ENCODE data around the gene IGFL4. TPM values are rescaled to one million over a fixed set of nuclear protein-coding genes. Genes with fewer than 3 reads are reported as not detected.

Gene IGFL4
- total and polyA plus RNA-seq, 2 of the 13 experiments (the other 11 are each of a cell fraction or from before 2014, with no cell fraction given): 1.2 to 1.4 TPM

GRCh38 chr19:45994998-45995714, 45.6 kb downstream of the IGFL4 start, which contains the start of gene CCDC61:
Gene CCDC61 (plus strand): TSS chr19:45995467. CDS start chr19:46003019, 7,552 bp downstream.
- ChIA-PET CTCF (ENCODE audit: low intra/inter-chr PET ratio, low total read pairs) (no interaction called here), POLR2A (interaction anchor here (0.6 to 1.6 kb wide), 13 partner anchors 12 to 666 kb away, joined by 3 to 11 read pairs (median 4); partner anchors contain the start of genes DACT3, MYPOP and SYMPK)
- intact Hi-C loops (cut with micrococcal nuclease; ENCODE audit: unreplicated experiment): loop anchor here (10.0 kb wide), 1 partner anchor 70 kb away; no protein-coding TSS in a partner anchor
- TF ChIP-seq ZC3H13 (CRISPR knock-in tag; IDR thresholded peaks at IDR 0.05): no peak
- TF ChIP-seq ZNF264 (CRISPR knock-in tag; IDR thresholded peaks at IDR 0.05): no peak
- TF ChIP-seq ZNF672 (CRISPR knock-in tag; IDR thresholded peaks at IDR 0.05): no peak
- TF ChIP-seq GATAD2A (CRISPR knock-in tag; IDR thresholded peaks at IDR 0.05): no peak; the same call in 1 of the 2 replicates
- peak; percentile 64; the same call in 1 of the 2 replicates for TF ChIP-seq ELF3 (CRISPR knock-in tag; IDR thresholded peaks at IDR 0.05)
- TF ChIP-seq SKI (IDR thresholded peaks at IDR 0.05; ENCODE audit: partially characterized antibody): no peak
- no peak for TF ChIP-seq ZBTB46 (CRISPR knock-in tag; IDR thresholded peaks at IDR 0.05; ENCODE audit: borderline replicate concordance)
- no peak for TF ChIP-seq ZBTB37 (CRISPR knock-in tag; IDR thresholded peaks at IDR 0.05)
- no peak for TF ChIP-seq ZNF484 (CRISPR knock-in tag; IDR thresholded peaks at IDR 0.05; ENCODE audit: borderline replicate concordance, low read depth)
- no peak for TF ChIP-seq RCOR2 (CRISPR knock-in tag; IDR thresholded peaks at IDR 0.05)
- TF ChIP-seq PHF20 (CRISPR knock-in tag; IDR thresholded peaks at IDR 0.05): peak; percentile 74
- TF ChIP-seq ZNF713 (CRISPR knock-in tag; IDR thresholded peaks at IDR 0.05): no peak
- no peak for TF ChIP-seq HNRNPUL1 (IDR thresholded peaks at IDR 0.05; ENCODE audit: low read depth, low read length)
- no peak for TF ChIP-seq EZH2 (conservative IDR thresholded peaks at IDR 0.05; ENCODE audit: low read depth, low read length)
- TF ChIP-seq ZNF251 (CRISPR knock-in tag; IDR thresholded peaks at IDR 0.05): no peak
- no peak for TF ChIP-seq IRF2 (CRISPR knock-in tag; IDR thresholded peaks at IDR 0.05)
- TF ChIP-seq ZNF615 (CRISPR knock-in tag; IDR thresholded peaks at IDR 0.05; ENCODE audit: borderline replicate concordance): no peak
- no peak for TF ChIP-seq TOPORS (CRISPR knock-in tag; IDR thresholded peaks at IDR 0.05)
- no peak for TF ChIP-seq POLR2AphosphoS2 (IDR thresholded peaks at IDR 0.05; ENCODE audit: low read depth, low read length)

More at GRCh38 chr19:45994998-45995714, 45.6 kb downstream of the IGFL4 start, which contains the start of gene CCDC61:
- Histone ChIP-seq H4K20me1 (ENCODE audit: insufficient read depth, low read length) (no peaks in the 10 kb centered on the region), H2AFZ (ENCODE audit: low read length) (peak within 1 kb of the TSS; percentile 64), H3K4me1 (ENCODE audit: insufficient read depth, low read length) (peaks cover 12% of the 10 kb centered on the region; the same call in 1 of the 2 replicates), H3K79me2 (ENCODE audit: insufficient read depth, low read length) (peaks cover 10% of the 10 kb centered on the region), H3K9me3 (ENCODE audit: low read length) (no peaks in the 10 kb centered on the region), H3K27me3 (ENCODE audit: control insufficient read depth in 1 of 2, insufficient read depth in 2 of 2, low read length in 2 of 2) (0 out of 5 replicates have a peak, but pooled peaks cover 0 to 6% of the 10 kb centered on the region in 2 experiments), H3K36me3 (replicated peaks in 1 of 2; ENCODE audit: control insufficient read depth in 1 of 2, insufficient read depth in 2 of 2, low read length in 2 of 2) (0 out of 5 replicates have a peak, but pooled peaks cover 0 to 1% of the 10 kb centered on the region in 2 experiments), H3K9ac (ENCODE audit: insufficient read depth, low read depth, low read length) (peak within 1 kb of the TSS; percentile 84), H3K27ac (ENCODE audit: extremely low read length, insufficient read depth, low read length) (peak within 1 kb of the TSS; percentile 43), H3K4me3 (replicated peaks in 1 of 3; ENCODE audit: insufficient read depth in 1 of 3, low read depth in 2 of 3, low read length in 3 of 3) (peak within 1 kb of the TSS; percentile 69 to 83 (median 82)), H3K4me2 (ENCODE audit: low read depth, low read length) (peak within 1 kb of the TSS; percentile 88)
- 1% methylated on average over 28 of the region's 34 CpGs for WGBS (ENCODE audit: low lambda C conversion rate)
- in situ Hi-C loops (cut with HindIII; ENCODE audit: extremely low pct_ligation_motif_present, low pct_unique_long_range_greater_than_20kb): no loop called here
- DNase-seq (ENCODE audit: low spot score) (peak; percentile 99), ATAC-seq (peak; percentile 97), FAIRE-seq (peak; percentile 99)
- BruUV-seq (replicated peaks): no TSS peak
